ENCODE data around the gene CYB5R4. TPM values are rescaled to one million over a fixed set of nuclear protein-coding genes. Genes with fewer than 3 reads are reported as not detected.

Gene CYB5R4
- total RNA-seq, 1 donor from 2014 or later = 35.4 TPM

GRCh38 chr6:84007871-84008270 is 148.4 kb downstream of the CYB5R4 start:
- Histone ChIP-seq H3K9me3 (no peaks in the 10 kb centered on the region), H3K27me3 (ENCODE audit: low read depth) (no peaks in the 10 kb centered on the region), H3K27ac (no peak overlapping the region), H3K4me3 (no peak overlapping the region), H3K4me1 (no peaks in the 10 kb centered on the region), H3K36me3 (no peaks in the 10 kb centered on the region)
- no peak for TF ChIP-seq CTCF (IDR thresholded peaks at IDR 0.05)
- ATAC-seq (no peak), DNase-seq (no peak)
- intact Hi-C loops (cut with DNase I) = no loop called here

- H3K36me3 ChIP-seq = no peaks in the 10 kb centered on the region
- H3K27me3 ChIP-seq (ENCODE audit: low read depth) = no peaks in the 10 kb centered on the region
- no peak overlapping the region for H3K4me3 ChIP-seq
- no peaks in the 10 kb centered on the region for H3K9me3 ChIP-seq
- no peak for DNase-seq
- intact Hi-C loops (cut with DNase I) = no loop called here
- H3K27ac ChIP-seq = no peak overlapping the region
- ATAC-seq = no peak
- no peak for TF ChIP-seq CTCF (IDR thresholded peaks at IDR 0.05)
- no peaks in the 10 kb centered on the region for H3K4me1 ChIP-seq
These were observed 153.9 kb downstream of the CYB5R4 start for GRCh38 chr6:84013354-84013753.

GRCh38 chr6:84013931-84014330 is 154.4 kb downstream of the CYB5R4 start:
- ATAC-seq (no peak), DNase-seq (no peak)
- Histone ChIP-seq H3K4me1 (no peaks in the 10 kb centered on the region), H3K27me3 (ENCODE audit: low read depth) (no peaks in the 10 kb centered on the region), H3K4me3 (no peak overlapping the region), H3K36me3 (no peaks in the 10 kb centered on the region), H3K9me3 (no peaks in the 10 kb centered on the region), H3K27ac (no peak overlapping the region)
- intact Hi-C loops (cut with DNase I) = no loop called here
- no peak for TF ChIP-seq CTCF (IDR thresholded peaks at IDR 0.05)

GRCh38 chr6:84016029-84016428 is 156.5 kb downstream of the CYB5R4 start:
- no peak overlapping the region for H3K27ac ChIP-seq
- DNase-seq = no peak
- no peak for TF ChIP-seq CTCF (IDR thresholded peaks at IDR 0.05)
- no peak for ATAC-seq
- no peak overlapping the region for H3K4me3 ChIP-seq
- intact Hi-C loops (cut with DNase I) = no loop called here
- H3K36me3 ChIP-seq = no peaks in the 10 kb centered on the region
- no peaks in the 10 kb centered on the region for H3K9me3 ChIP-seq
- H3K27me3 ChIP-seq (ENCODE audit: low read depth) = no peaks in the 10 kb centered on the region
- H3K4me1 ChIP-seq = no peaks in the 10 kb centered on the region

Other genes with a start within 250 kb of the CYB5R4 start
- gene SNAP91, start 150.6 kb upstream of the CYB5R4 start, total RNA-seq = not detected
- not detected for gene RIPPLY2, start 6.3 kb upstream of the CYB5R4 start, total RNA-seq
- gene MRAP2, start 174.1 kb downstream of the CYB5R4 start, total RNA-seq = 0.74 TPM

All from lower lobe of right lung (tissue), 2 donors.